ENCODE data around the gene ATF6.

DNA sequence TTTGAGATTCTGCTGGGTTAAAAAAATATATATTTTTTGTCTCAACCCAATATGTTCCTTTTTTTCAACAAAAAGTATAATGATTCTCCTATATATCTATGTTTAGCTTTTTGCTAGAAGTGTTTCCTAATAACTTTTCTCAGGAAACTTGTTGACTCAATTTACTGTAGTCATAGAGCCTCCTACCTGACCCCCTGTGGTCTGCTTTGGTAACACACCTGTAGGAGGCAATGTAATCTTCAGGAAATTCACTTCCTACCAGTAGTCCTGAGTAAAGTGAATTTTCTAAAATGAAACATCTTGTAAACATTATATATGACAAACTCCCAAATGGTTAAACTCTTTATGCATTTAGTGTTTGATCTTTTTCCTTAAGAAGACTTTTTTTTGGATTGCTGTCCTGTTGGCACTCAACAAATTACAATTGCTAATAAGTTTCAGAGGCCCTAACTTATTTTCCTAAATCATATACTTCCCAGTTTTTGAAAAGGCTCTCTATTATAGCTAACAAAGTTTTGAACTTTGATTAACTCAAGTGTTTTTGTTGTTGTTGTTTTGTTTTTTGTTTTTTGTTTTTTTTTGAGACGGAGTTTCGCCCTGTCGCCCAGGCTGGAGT lies 139.3 kb downstream of the ATF6 start:
- TF ChIP-seq, protein P1, sequence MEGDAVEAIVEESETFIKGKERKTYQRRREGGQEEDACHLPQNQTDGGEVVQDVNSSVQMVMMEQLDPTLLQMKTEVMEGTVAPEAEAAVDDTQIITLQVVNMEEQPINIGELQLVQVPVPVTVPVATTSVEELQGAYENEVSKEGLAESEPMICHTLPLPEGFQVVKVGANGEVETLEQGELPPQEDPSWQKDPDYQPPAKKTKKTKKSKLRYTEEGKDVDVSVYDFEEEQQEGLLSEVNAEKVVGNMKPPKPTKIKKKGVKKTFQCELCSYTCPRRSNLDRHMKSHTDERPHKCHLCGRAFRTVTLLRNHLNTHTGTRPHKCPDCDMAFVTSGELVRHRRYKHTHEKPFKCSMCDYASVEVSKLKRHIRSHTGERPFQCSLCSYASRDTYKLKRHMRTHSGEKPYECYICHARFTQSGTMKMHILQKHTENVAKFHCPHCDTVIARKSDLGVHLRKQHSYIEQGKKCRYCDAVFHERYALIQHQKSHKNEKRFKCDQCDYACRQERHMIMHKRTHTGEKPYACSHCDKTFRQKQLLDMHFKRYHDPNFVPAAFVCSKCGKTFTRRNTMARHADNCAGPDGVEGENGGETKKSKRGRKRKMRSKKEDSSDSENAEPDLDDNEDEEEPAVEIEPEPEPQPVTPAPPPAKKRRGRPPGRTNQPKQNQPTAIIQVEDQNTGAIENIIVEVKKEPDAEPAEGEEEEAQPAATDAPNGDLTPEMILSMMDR (conservative IDR thresholded peaks at IDR 0.05 in 1 of 2, IDR thresholded peaks at IDR 0.05 in 1 of 2; ENCODE audit: low read depth in 1 of 2, low read length in 2 of 2), result peak; percentile 41 to 50
- no peak for TF ChIP-seq EZH2 (IDR thresholded peaks at IDR 0.05; ENCODE audit: low read length, missing control alignments)

Measured in fibroblast of lung (primary cell).